ENCODE results near the gene PPP1R9A.

- TF ChIP-seq CTCF (IDR thresholded peaks at IDR 0.05; ENCODE audit: low read depth, low read length, poor library complexity, severe bottlenecking) (no peak), EZH2phosphoT487 (IDR thresholded peaks at IDR 0.05; ENCODE audit: borderline replicate concordance, low read length) (no peak)
These were observed 66.5 kb downstream of the PPP1R9A start for GRCh38 chr7:94973844-94974243.

All from DOHH2 (cell line).